ENCODE measurements around the gene MACROD2. TPM values are rescaled to one million over a fixed set of nuclear protein-coding genes. Genes with fewer than 3 reads are reported as not detected.

MACROD2 gene
- total RNA-seq, 4 donors from 2014 or later = 2.1 to 28.1 (median 12.6) TPM

GRCh38 chr20:14826543-14827313 lies 831.4 kb downstream of the MACROD2 start:
- Histone ChIP-seq H3K4me1 (no peaks in the 10 kb centered on the region), H3K36me3 (no peaks in the 10 kb centered on the region), H3K4me3 (no peak overlapping the region), H3K9me3 (no peaks in the 10 kb centered on the region), H3K27ac (no peak overlapping the region), H3K27me3 (no peaks in the 10 kb centered on the region)
- TF ChIP-seq CTCF (IDR thresholded peaks at IDR 0.05) = no peak
- TF ChIP-seq POLR2A (IDR thresholded peaks at IDR 0.05) = no peak
- DNase-seq = no peak
- intact Hi-C loops (cut with DNase I; ENCODE audit: low total_unique reads) = no loop called here

DNA sequence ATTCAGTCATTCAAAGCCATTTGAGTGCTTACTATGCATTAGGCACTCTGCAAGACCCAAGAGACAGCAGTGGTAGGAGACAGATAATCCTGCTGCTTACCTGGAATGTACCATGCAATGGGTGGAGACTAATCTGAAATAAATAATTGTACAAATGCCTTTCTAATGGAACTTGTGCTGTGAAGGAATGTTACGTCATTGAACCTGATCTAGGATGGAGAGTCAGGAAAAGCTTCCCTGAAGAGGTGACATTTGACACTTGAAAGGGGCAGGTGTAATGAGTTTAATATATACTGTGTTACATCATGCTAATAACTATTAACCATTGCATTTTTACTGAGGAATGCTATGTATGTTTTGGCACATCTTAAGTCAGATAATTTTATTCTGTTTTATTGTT lies 833.1 kb downstream of the MACROD2 start:
- TF ChIP-seq POLR2A (IDR thresholded peaks at IDR 0.05) (no peak), CTCF (IDR thresholded peaks at IDR 0.05) (no peak)
- intact Hi-C loops (cut with DNase I; ENCODE audit: low total_unique reads) = no loop called here
- Histone ChIP-seq H3K9me3 (no peaks in the 10 kb centered on the region), H3K27me3 (no peaks in the 10 kb centered on the region), H3K36me3 (no peaks in the 10 kb centered on the region), H3K27ac (no peak overlapping the region), H3K4me3 (no peak overlapping the region), H3K4me1 (no peaks in the 10 kb centered on the region)
- no peak for DNase-seq

GRCh38 chr20:14829906-14830305 lies 834.6 kb downstream of the MACROD2 start:
- Histone ChIP-seq H3K27ac (no peak overlapping the region), H3K4me3 (no peak overlapping the region), H3K4me1 (no peaks in the 10 kb centered on the region), H3K27me3 (no peaks in the 10 kb centered on the region), H3K9me3 (no peaks in the 10 kb centered on the region), H3K36me3 (peaks cover 0 to 2% of the 10 kb centered on the region in 2 donors)
- no peak for DNase-seq
- TF ChIP-seq POLR2A (IDR thresholded peaks at IDR 0.05) = no peak
- TF ChIP-seq CTCF (IDR thresholded peaks at IDR 0.05) = no peak
- intact Hi-C loops (cut with DNase I; ENCODE audit: low total_unique reads) = no loop called here

GRCh38 chr20:14830466-14830865 lies 835.1 kb downstream of the MACROD2 start:
- Histone ChIP-seq H3K9me3 (no peaks in the 10 kb centered on the region), H3K4me1 (no peaks in the 10 kb centered on the region), H3K4me3 (no peak overlapping the region), H3K27ac (no peak overlapping the region), H3K27me3 (no peaks in the 10 kb centered on the region), H3K36me3 (peaks cover 0 to 2% of the 10 kb centered on the region in 2 donors)
- intact Hi-C loops (cut with DNase I; ENCODE audit: low total_unique reads) = no loop called here
- TF ChIP-seq CTCF (IDR thresholded peaks at IDR 0.05) (no peak), POLR2A (IDR thresholded peaks at IDR 0.05) (no peak)
- DNase-seq = no peak

GRCh38 chr20:14830899-14831298 lies 835.6 kb downstream of the MACROD2 start:
- H3K4me1 ChIP-seq = no peaks in the 10 kb centered on the region
- H3K9me3 ChIP-seq = no peaks in the 10 kb centered on the region
- peaks cover 0 to 2% of the 10 kb centered on the region in 2 donors for H3K36me3 ChIP-seq
- H3K4me3 ChIP-seq = no peak overlapping the region
- intact Hi-C loops (cut with DNase I; ENCODE audit: low total_unique reads) = no loop called here
- no peak for DNase-seq
- no peak for TF ChIP-seq CTCF (IDR thresholded peaks at IDR 0.05)
- TF ChIP-seq POLR2A (IDR thresholded peaks at IDR 0.05) = no peak
- H3K27ac ChIP-seq = no peak overlapping the region
- H3K27me3 ChIP-seq = no peaks in the 10 kb centered on the region

Data from uterus (tissue), 4 donors.